HG02970 (cell line): ENCODE measurements around the gene ADCY9.
"Not testable (repeated sequence)": the region's sequence is repeated elsewhere in the genome, so short reads cannot be mapped to it uniquely, and the experiment has no call there.

Experiments used
- ATAC-seq: cut with Tn5 transposase; IDR thresholded peaks from one replicate; pipeline ENCODE4 v1.9.1; 2021; ENCODE audit warnings: mild to moderate bottlenecking, moderate library complexity, moderate number of reproducible peaks; ENCODE audit not compliant: unreplicated experiment, low FRiP score

ADCY9 gene

GRCh38 chr16:4116325-4117249 lies at the start of gene ADCY9:
Gene ADCY9 (minus strand): TSS chr16:4116442. CDS start chr16:4115442, 1,000 bp downstream.
- ATAC-seq = peak; percentile 80

- no peak for ATAC-seq
Observed at GRCh38 chr16:4160658-4161430, 44.6 kb upstream of the ADCY9 start.

- ATAC-seq = no peak
Observed at GRCh38 chr16:4159726-4160125, 43.5 kb upstream of the ADCY9 start.

GRCh38 chr16:4158143-4159093 lies 42.2 kb upstream of the ADCY9 start:
- no peak for ATAC-seq

- ATAC-seq = no peak
Observed at GRCh38 chr16:4157376-4157825, 41.2 kb upstream of the ADCY9 start.

- ATAC-seq = not testable (repeated sequence)
Observed at GRCh38 chr16:4156503-4156902, 40.3 kb upstream of the ADCY9 start.

- not testable (repeated sequence) for ATAC-seq
Observed at GRCh38 chr16:4153364-4153763, 37.1 kb upstream of the ADCY9 start.

GRCh38 chr16:4152267-4152666 lies 36.0 kb upstream of the ADCY9 start:
- no peak for ATAC-seq

GRCh38 chr16:4147236-4147635 lies 31.0 kb upstream of the ADCY9 start:
- ATAC-seq = no peak

GRCh38 chr16:4142268-4142667 lies 26.0 kb upstream of the ADCY9 start:
- ATAC-seq = no peak

- no peak for ATAC-seq
Observed at GRCh38 chr16:4141604-4142003, 25.4 kb upstream of the ADCY9 start.

GRCh38 chr16:4140652-4141051 lies 24.4 kb upstream of the ADCY9 start:
- ATAC-seq = no peak

GRCh38 chr16:4139968-4140367 lies 23.7 kb upstream of the ADCY9 start:
- no peak for ATAC-seq

- ATAC-seq = no peak
Observed at GRCh38 chr16:4138713-4139112, 22.5 kb upstream of the ADCY9 start.

- ATAC-seq = no peak
Observed at GRCh38 chr16:4137438-4137837, 21.2 kb upstream of the ADCY9 start.

- no peak for ATAC-seq
Observed at GRCh38 chr16:4136229-4136813, 20.1 kb upstream of the ADCY9 start.

- no peak for ATAC-seq
Observed at GRCh38 chr16:4135537-4135936, 19.3 kb upstream of the ADCY9 start.

GRCh38 chr16:4133897-4134372 lies 17.7 kb upstream of the ADCY9 start:
- no peak for ATAC-seq

GRCh38 chr16:4131621-4132020 lies 15.4 kb upstream of the ADCY9 start:
- ATAC-seq = no peak
